CD4-positive, alpha-beta T cell (primary cell): ENCODE results near the gene PTPRN2. TPM values are rescaled to one million over a fixed set of nuclear protein-coding genes. Genes with fewer than 3 reads are reported as not detected.

Experiments
- ATAC-seq: fragments of 200-7000 bp; cut with Tn5 transposase; one replicate; pipeline ENCODE4 v1.10.0; 2022; ENCODE audit warnings: mild to moderate bottlenecking; ENCODE audit not compliant: poor library complexity
- CTCF ChIA-PET: fragments of 350-600 bp; sonication (Branson Sonifier 250); formaldehyde crosslinking; loops from one replicate; lab custom pipeline; 2021; ENCODE audit warnings: antibody characterized with exemption, inconsistent platforms; lab: Charles Lee
- POLR2A ChIA-PET: fragments of 350-600 bp; sonication (Branson Sonifier 250); formaldehyde crosslinking; loops from one replicate; lab custom pipeline; 2021; ENCODE audit warnings: antibody characterized with exemption, inconsistent platforms; lab: Charles Lee
- DNase-seq, 14 experiments: peaks; one replicate each; pipeline ENCODE4 v3.0.0-alpha.2; 2013 to 2020; ENCODE audit warnings: mixed read lengths in 2 of 14
- H3K27ac ChIP-seq, 2 donors: one replicate each; pipeline versions ENCODE4 v1.5.1 to v1.7.0; 2013; ENCODE audit warnings: low read length in 2 of 2, low read depth in 1 of 2, mild to moderate bottlenecking in 1 of 2
- H3K27me3 ChIP-seq, 2 experiments: 1 replicate in 1 of 2; 2 replicates in 1 of 2; pipeline versions ENCODE4 v1.6.1 to v1.7.0; 2013; ENCODE audit warnings: low read length in 2 of 2, control low read depth in 1 of 2, mild to moderate bottlenecking in 1 of 2, moderate library complexity in 1 of 2; ENCODE audit not compliant: insufficient read depth in 2 of 2, control insufficient read depth in 1 of 2
- H3K36me3 ChIP-seq: one replicate; pipeline ENCODE4 v1.6.1; 2013; ENCODE audit warnings: low read length, control low read depth; ENCODE audit not compliant: insufficient read depth
- H3K4me1 ChIP-seq: one replicate; pipeline ENCODE4 v1.6.1; 2013; ENCODE audit warnings: low read length, control low read depth; ENCODE audit not compliant: insufficient read depth
- H3K4me3 ChIP-seq: one replicate; pipeline ENCODE4 v1.5.1; 2013; ENCODE audit warnings: mild to moderate bottlenecking, low read length, moderate library complexity
- H3K9me3 ChIP-seq, 2 experiments: 1 replicate in 1 of 2; 2 replicates in 1 of 2; pipeline versions ENCODE4 v1.6.1 to v1.7.0; 2013; ENCODE audit warnings: low read length in 2 of 2, mild to moderate bottlenecking in 2 of 2, control low read depth in 1 of 2, moderate library complexity in 1 of 2; ENCODE audit not compliant: control insufficient read depth in 1 of 2, insufficient read depth in 1 of 2
- H3K27ac Mint-ChIP-seq: one replicate; pipeline ENCODE4 v1.8.0; 2020; ENCODE audit warnings: mixed read lengths
- H3K27me3 Mint-ChIP-seq: one replicate; pipeline ENCODE4 v1.8.0; 2021; ENCODE audit warnings: mixed read lengths
- H3K36me3 Mint-ChIP-seq: one replicate; pipeline ENCODE4 v1.8.0; 2021; ENCODE audit warnings: low read depth, mixed read lengths
- H3K4me1 Mint-ChIP-seq: one replicate; pipeline ENCODE4 v1.8.0; 2021; ENCODE audit warnings: low read depth, mixed read lengths
- H3K4me3 Mint-ChIP-seq: one replicate; pipeline ENCODE4 v1.8.0; 2020; ENCODE audit warnings: mild to moderate bottlenecking, mixed read lengths
- H3K9me3 Mint-ChIP-seq: one replicate; pipeline ENCODE4 v1.8.0; 2020; ENCODE audit warnings: mixed read lengths
- intact Hi-C, 2 experiments: fragments of 100-400 bp; cut with DNase I in 1 of 2; cut with micrococcal nuclease in 1 of 2; formaldehyde crosslinking; loops; one replicate each; pipeline versions ENCODE4 v1.15.1 to v1.9.0; 2023 to 2025; cut with DNase I, micrococcal nuclease
- total RNA-seq, 174 experiments: library from RNA in 2 of 174; stranded (reverse) in 2 of 174; gene quantifications; one replicate each; pipeline ENCODE4 v1.2.3 and lab custom pipeline; 2021 to 2026
- TF ChIP-seq, protein P1 (sequence below): fragments of 200-600 bp; IDR thresholded peaks from one replicate; pipeline ENCODE4 v1.8.0; 2022; ENCODE audit warnings: antibody characterized with exemption, mild to moderate bottlenecking

The PTPRN2 gene
- total RNA-seq, 2 experiments from 2014 or later: 0.34 to 0.44 TPM

DNA sequence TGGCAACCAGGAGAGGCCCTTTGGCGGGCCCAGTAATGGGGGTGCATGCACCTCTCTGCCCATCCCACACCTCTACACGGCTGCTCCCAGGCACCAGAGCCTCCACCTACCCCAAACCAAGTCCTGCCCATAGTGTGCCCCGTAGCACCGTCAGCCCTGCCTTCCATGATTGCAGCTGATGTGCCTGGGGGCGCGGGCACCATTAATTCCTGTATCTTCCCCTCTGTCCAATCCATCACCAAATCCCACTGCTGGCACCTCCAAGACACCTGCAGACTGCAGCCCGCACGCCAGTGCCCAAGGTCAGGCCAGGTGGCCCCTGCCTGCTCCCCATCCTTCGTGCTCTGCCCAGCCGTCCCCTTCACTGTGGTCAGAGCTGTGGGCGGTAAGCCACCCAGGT, 533.0 kb downstream of the PTPRN2 start:
- Mint-ChIP-seq H3K27me3 (peaks cover 4% of the 10 kb centered on the region), H3K9me3 (no peaks in the 10 kb centered on the region), H3K4me1 (no peaks in the 10 kb centered on the region), H3K4me3 (no peak overlapping the region), H3K36me3 (no peaks in the 10 kb centered on the region), H3K27ac (no peak overlapping the region)
- Histone ChIP-seq H3K36me3 (no peaks in the 10 kb centered on the region), H3K4me1 (no peaks in the 10 kb centered on the region), H3K4me3 (no peak overlapping the region), H3K27me3 (no peaks in the 10 kb centered on the region), H3K9me3 (peaks cover 0 to 32% of the 10 kb centered on the region in 2 experiments), H3K27ac (no peak overlapping the region)
- DNase-seq: no peak
- TF ChIP-seq, protein P1, sequence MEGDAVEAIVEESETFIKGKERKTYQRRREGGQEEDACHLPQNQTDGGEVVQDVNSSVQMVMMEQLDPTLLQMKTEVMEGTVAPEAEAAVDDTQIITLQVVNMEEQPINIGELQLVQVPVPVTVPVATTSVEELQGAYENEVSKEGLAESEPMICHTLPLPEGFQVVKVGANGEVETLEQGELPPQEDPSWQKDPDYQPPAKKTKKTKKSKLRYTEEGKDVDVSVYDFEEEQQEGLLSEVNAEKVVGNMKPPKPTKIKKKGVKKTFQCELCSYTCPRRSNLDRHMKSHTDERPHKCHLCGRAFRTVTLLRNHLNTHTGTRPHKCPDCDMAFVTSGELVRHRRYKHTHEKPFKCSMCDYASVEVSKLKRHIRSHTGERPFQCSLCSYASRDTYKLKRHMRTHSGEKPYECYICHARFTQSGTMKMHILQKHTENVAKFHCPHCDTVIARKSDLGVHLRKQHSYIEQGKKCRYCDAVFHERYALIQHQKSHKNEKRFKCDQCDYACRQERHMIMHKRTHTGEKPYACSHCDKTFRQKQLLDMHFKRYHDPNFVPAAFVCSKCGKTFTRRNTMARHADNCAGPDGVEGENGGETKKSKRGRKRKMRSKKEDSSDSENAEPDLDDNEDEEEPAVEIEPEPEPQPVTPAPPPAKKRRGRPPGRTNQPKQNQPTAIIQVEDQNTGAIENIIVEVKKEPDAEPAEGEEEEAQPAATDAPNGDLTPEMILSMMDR: no peak
- ChIA-PET POLR2A (no interaction called here), CTCF (no interaction called here)
- intact Hi-C loops: no loop called here
- ATAC-seq: no peak

DNA sequence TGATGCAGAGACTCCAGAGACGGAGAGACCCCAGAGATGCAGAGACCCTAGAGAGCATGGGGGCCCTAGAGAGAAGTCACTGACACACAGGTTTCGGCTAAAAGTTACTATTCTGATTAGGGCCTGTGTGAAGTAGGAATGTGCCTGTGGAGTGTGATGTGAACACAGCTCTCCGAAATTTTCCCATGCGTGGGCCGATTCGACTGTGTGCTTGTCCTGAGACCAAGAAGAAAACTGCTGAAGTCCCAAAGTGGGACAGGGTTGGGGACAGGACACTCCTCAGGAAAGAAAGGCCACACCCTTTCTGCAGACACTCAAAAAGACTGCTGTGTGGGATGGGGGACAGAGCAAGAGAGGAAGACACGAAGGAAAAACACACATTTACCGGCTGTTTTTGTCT, 533.5 kb downstream of the PTPRN2 start:
- Mint-ChIP-seq H3K4me1 (no peaks in the 10 kb centered on the region), H3K27me3 (peaks cover 4% of the 10 kb centered on the region), H3K27ac (no peak overlapping the region), H3K9me3 (no peaks in the 10 kb centered on the region), H3K4me3 (no peak overlapping the region), H3K36me3 (no peaks in the 10 kb centered on the region)
- Histone ChIP-seq H3K36me3 (no peaks in the 10 kb centered on the region), H3K27ac (no peak overlapping the region), H3K9me3 (peaks cover 0 to 32% of the 10 kb centered on the region in 2 experiments), H3K4me1 (no peaks in the 10 kb centered on the region), H3K27me3 (no peaks in the 10 kb centered on the region), H3K4me3 (no peak overlapping the region)
- POLR2A ChIA-PET: no interaction called here
- CTCF ChIA-PET: no interaction called here
- DNase-seq (no peak), ATAC-seq (no peak)
- TF ChIP-seq, protein P1: no peak
- intact Hi-C loops: no loop called here

DNA sequence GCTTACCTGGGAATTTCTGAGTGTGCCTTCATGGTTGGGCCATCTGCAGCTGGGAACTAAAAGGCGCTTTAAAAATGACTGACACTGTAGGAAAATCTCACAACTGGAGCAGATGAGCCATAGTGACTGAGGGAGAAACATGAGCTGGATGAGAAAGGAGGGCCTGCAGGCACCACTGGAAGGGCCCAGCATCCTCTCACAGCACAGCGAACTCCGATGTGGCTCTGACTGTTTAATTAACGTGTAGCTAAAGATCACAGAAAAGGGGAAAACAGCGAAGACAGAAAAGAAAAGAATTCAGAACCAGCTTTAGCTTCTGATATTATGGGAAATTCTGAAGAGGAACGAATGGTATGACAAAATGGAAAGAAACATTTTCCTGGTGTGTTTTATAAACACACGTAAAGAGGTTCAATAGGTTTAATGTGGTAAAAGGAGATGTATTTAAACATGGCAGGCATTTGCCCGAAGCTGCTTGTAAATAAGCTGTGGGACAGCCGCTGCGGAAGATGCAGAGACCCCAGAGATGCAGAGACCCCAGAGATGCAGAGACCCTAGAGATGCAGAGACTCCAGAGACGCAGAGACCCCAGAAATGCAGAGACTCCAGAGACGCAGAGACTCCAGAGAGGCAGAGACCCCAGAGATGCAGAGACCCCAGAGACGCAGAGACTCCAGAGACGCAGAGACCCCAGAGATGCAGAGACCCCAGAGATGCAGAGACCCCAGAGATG, 534.3 kb downstream of the PTPRN2 start:
- Histone ChIP-seq H3K4me3 (no peak overlapping the region), H3K36me3 (no peaks in the 10 kb centered on the region), H3K9me3 (peaks cover 0 to 32% of the 10 kb centered on the region in 2 experiments), H3K27ac (no peak overlapping the region), H3K4me1 (no peaks in the 10 kb centered on the region), H3K27me3 (no peaks in the 10 kb centered on the region)
- POLR2A ChIA-PET: no interaction called here
- no peaks in the 10 kb centered on the region for H3K36me3 Mint-ChIP-seq
- DNase-seq (no peak), ATAC-seq (no peak)
- H3K27ac Mint-ChIP-seq: no peak overlapping the region
- peaks cover 4% of the 10 kb centered on the region for H3K27me3 Mint-ChIP-seq
- no peaks in the 10 kb centered on the region for H3K4me1 Mint-ChIP-seq
- intact Hi-C loops: no loop called here
- no peaks in the 10 kb centered on the region for H3K9me3 Mint-ChIP-seq
- TF ChIP-seq, protein P1: no peak
- CTCF ChIA-PET: no interaction called here
- H3K4me3 Mint-ChIP-seq: no peak overlapping the region
